Left renal pelvis (tissue), 4 donors: ENCODE measurements around the gene TARBP2. TPM values are rescaled to one million over a fixed set of nuclear protein-coding genes. Genes with fewer than 3 reads are reported as not detected.

Experiments used
- DNase-seq, 4 donors: peaks; one replicate each; pipeline ENCODE4 v3.0.0-alpha.2; 2013; ENCODE audit warnings: low read depth in 4 of 4, low spot score in 3 of 4
- polyA plus RNA-seq, 4 donors: library from polyadenylated mRNA; unstranded; fragments of 120-200 nt; gene quantifications; one replicate each; pipeline ENCODE4 v1.2.1, GENCODE V29; 2013; ENCODE audit not compliant: insufficient read length in 4 of 4

TARBP2 gene
- polyA plus RNA-seq, 4 donors = 37.4 to 59.6 (median 43.5) TPM

DNA sequence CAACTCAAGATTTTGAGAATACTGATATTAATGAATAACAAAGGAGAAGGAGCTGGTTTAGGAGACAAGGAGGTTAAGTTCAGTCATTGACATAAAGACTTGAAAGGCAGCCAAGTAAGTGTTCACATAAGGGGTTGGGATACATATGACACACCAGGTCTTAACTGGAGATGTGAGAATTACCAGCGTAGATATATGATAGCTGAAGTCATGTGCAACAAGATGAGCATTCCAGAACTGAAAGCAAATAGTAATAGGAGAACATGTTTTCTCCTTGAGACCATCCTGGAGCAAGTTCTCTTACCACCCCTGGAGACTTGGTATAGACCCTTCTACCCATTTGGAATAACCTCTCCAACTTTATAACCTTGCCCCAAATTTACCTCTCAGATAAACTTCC, 49.5 kb downstream of the TARBP2 start:
- DNase-seq = no peak

DNA sequence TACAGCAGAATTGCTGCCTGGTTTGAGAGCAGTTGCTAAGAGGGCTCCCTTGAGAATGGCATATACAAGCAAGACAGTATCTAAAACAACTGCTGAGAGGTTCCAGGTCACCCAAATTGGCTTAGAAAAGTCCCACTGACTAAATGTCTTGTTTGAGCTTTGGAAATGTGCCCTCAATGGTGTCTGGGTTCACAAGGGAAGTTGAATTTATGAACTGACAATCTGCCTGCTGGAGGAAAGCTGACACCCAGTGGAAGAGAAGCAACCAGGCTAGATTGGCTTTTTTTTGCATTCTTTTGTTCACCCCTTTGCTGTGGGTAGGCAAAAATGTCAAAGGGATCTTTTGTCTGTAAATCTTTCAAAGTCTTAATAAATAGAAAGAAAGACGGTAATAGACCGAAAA, 50.8 kb downstream of the TARBP2 start:
- no peak for DNase-seq

DNA sequence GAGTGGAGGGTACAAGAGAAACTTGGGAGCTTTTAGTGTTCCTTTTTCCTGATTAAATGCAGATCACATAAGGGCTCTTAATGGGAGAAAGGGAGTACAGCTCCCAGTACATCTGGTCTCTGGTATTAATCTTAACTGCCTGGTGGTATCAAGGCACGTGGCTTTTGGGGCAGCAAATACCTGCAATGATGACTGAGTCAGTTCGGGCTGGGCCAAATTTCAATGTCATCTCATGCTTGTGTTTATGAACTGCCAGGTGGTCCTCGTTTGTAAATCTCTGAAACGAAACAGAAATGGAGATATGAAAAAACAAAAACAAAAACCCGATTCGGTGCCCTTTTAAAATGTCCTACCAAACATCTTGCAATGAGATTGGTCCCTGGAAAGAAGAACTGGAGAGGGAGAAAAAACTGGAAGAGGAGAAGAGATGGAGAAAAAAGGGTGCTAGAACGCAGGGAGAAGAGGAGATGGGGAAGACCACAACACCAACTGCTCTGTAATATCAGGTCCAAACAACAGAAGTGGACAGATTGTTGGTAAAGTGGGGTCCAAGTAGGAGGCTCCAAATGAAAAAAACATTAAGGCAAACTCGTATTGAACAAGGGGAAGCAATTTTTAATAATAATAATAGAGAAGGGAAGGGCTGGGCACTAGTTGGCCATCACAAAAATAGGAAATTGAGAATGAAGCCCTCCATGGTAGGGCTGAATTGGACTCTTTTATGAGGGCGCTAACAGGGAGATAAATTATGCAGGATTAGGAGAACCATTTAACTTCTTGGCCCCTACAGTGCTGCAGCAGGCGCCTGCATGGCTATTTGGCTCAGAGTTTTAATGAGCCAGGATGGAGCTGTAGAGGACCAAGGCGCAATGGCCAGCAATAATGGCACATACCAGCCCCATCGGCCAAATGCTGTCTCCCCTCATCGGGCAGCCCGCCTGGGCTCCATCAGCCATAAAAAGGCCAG, 51.6 kb downstream of the TARBP2 start:
- no peak for DNase-seq

Other genes with a start within 250 kb of the TARBP2 start
- 10 to 100 TPM in 2 of 4 donors, 1 to 10 TPM in 2; 8.1 to 14.3 (median 9.2) TPM for gene ESPL1, start 233.0 kb upstream of the TARBP2 start, polyA plus RNA-seq
- 100 to 1,000 TPM; 546 to 729 (median 657) TPM for gene PFDN5, start 205.7 kb upstream of the TARBP2 start, polyA plus RNA-seq
- gene MYG1, start 201.6 kb upstream of the TARBP2 start, polyA plus RNA-seq = 10 to 100 TPM; 37.7 to 56.1 (median 48.6) TPM
- gene AAAS, start 179.7 kb upstream of the TARBP2 start, polyA plus RNA-seq = 10 to 100 TPM; 60.7 to 89.4 (median 76.2) TPM
- under 1 TPM; 0.17 to 0.27 (median 0.24) TPM for gene SP7, start 164.9 kb upstream of the TARBP2 start, polyA plus RNA-seq
- gene SP1, start 121.1 kb upstream of the TARBP2 start, polyA plus RNA-seq = 10 to 100 TPM; 76.7 to 82.3 (median 79.3) TPM
- under 1 TPM; 0.16 to 0.63 (median 0.53) TPM for gene AMHR2, start 77.4 kb upstream of the TARBP2 start, polyA plus RNA-seq
- 100 to 1,000 TPM in 3 of 4 donors, 10 to 100 TPM in 1; 67.9 to 183 (median 175) TPM for gene PRR13, start 59.5 kb upstream of the TARBP2 start, polyA plus RNA-seq
- gene PCBP2, start 49.2 kb upstream of the TARBP2 start, polyA plus RNA-seq = 1,000 to 10,000 TPM in 3 of 4 donors, 100 to 1,000 TPM in 1; 796 to 1,179 (median 1,079) TPM
- 10 to 100 TPM; 21.6 to 36.9 (median 29.9) TPM for gene MAP3K12, start 1.8 kb upstream of the TARBP2 start, polyA plus RNA-seq
- gene NPFF, start 6.2 kb downstream of the TARBP2 start, polyA plus RNA-seq = 1 to 10 TPM in 2 of 4 donors, not detected in 2; 1.0 to 1.2 TPM
- gene ATF7, start 125.1 kb downstream of the TARBP2 start, polyA plus RNA-seq = 10 to 100 TPM; 43.1 to 70.5 (median 44.8) TPM
- 100 to 1,000 TPM; 320 to 596 (median 522) TPM for gene ATP5MC2, start 174.8 kb downstream of the TARBP2 start, polyA plus RNA-seq
- 100 to 1,000 TPM; 117 to 160 (median 138) TPM for gene CALCOCO1, start 226.2 kb downstream of the TARBP2 start, polyA plus RNA-seq